GM12878 (cell line): Measurements from ENCODE around the gene LIMA1. TPM values are rescaled to one million over a fixed set of nuclear protein-coding genes. Genes with fewer than 3 reads are reported as not detected.
"Not testable (repeated sequence)": the region's sequence is repeated elsewhere in the genome, so short reads cannot be mapped to it uniquely, and the experiment has no call there.

Source experiments
- ATAC-seq: fragments of 200-7000 bp; cut with Tn5 transposase; 3 replicates; pipeline ENCODE4 v1.9.1; 2020; ENCODE audit warnings: mild to moderate bottlenecking, moderate library complexity
- BruUV-seq: library from RNA; stranded (reverse); fragments of 400-500 nt; replicated peaks from 2 replicates; lab custom pipeline; 2021; lab: Mats Ljungman, UMichigan
- CTCF ChIA-PET: fragments of 300-600 bp; sonication (Branson Sonifier 250); formaldehyde crosslinking; extraction: SDS; loops from one replicate; lab custom pipeline; 2021; ENCODE audit warnings: inconsistent platforms; lab: Yijun Ruan, JAX
- POLR2A ChIA-PET: fragments of 350-600 bp; formaldehyde crosslinking; extraction: SDS; loops from one replicate; lab custom pipeline; 2021; ENCODE audit warnings: inconsistent platforms; lab: Charles Lee
- RAD21 ChIA-PET: fragments of 300-600 bp; sonication (Branson Sonifier 250); formaldehyde crosslinking; loops from one replicate; lab custom pipeline; 2023; ENCODE audit warnings: antibody characterized with exemption; ENCODE audit not compliant: unreplicated experiment; lab: Charles Lee
- SMC1A ChIA-PET: fragments of 300-600 bp; sonication (Branson Sonifier 250); formaldehyde crosslinking; loops from one replicate; lab custom pipeline; 2023; ENCODE audit not compliant: unreplicated experiment, uncharacterized antibody; lab: Charles Lee
- DNase-seq: peaks from one replicate; pipeline ENCODE4 v3.0.0-alpha.2; 2011; ENCODE audit warnings: low read depth, low spot score
- FAIRE-seq: peaks from 3 replicates; lab custom pipeline; 2011; peaks lifted over from hg19 to GRCh38; lab: Jason Lieb, UNC
- H2AFZ ChIP-seq: 2 replicates; pipeline ENCODE4 v1.6.0; 2011; ENCODE audit warnings: low read depth, low read length, control low read depth; ENCODE audit not compliant: control insufficient read depth
- H3K27ac ChIP-seq: 2 replicates; pipeline ENCODE4 v1.5.1; 2011; ENCODE audit warnings: control low read depth; ENCODE audit not compliant: control insufficient read depth, insufficient read depth
- H3K27me3 ChIP-seq, 2 experiments: replicated peaks in 1 of 2; 2 replicates each; pipeline versions ENCODE4 v1.6.0 to v1.6.1; 2011; ENCODE audit warnings: low read length in 1 of 2; ENCODE audit not compliant: control insufficient read depth in 2 of 2, insufficient read depth in 2 of 2
- H3K36me3 ChIP-seq, 2 experiments: 2 replicates each; pipeline ENCODE4 v1.5.1; 2011; ENCODE audit warnings: low read length in 1 of 2; ENCODE audit not compliant: control insufficient read depth in 2 of 2, insufficient read depth in 2 of 2
- H3K4me1 ChIP-seq: 2 replicates; pipeline ENCODE4 v1.6.1; 2011; ENCODE audit warnings: mild to moderate bottlenecking, low read length, moderate library complexity, mixed read lengths; ENCODE audit not compliant: control insufficient read depth, insufficient read depth
- H3K4me2 ChIP-seq: 2 replicates; pipeline ENCODE4 v1.6.0; 2011; ENCODE audit warnings: control low read depth; ENCODE audit not compliant: control insufficient read depth, insufficient read depth
- H3K4me3 ChIP-seq: fragments of 200-600 bp; sonication (generic); 2 replicates; pipeline ENCODE4 v1.5.1; 2016
- H3K79me2 ChIP-seq: 2 replicates; pipeline ENCODE4 v1.6.0; 2011; ENCODE audit warnings: low read length; ENCODE audit not compliant: control insufficient read depth, insufficient read depth
- H3K9ac ChIP-seq: 2 replicates; pipeline ENCODE4 v1.8.0; 2011; ENCODE audit warnings: low read length, control low read depth, mixed read lengths; ENCODE audit not compliant: control insufficient read depth, insufficient read depth
- H3K9me3 ChIP-seq: replicated peaks from 3 replicates; pipeline ENCODE4 v1.5.1; 2011; ENCODE audit warnings: mild to moderate bottlenecking, low read length; ENCODE audit not compliant: control insufficient read depth, insufficient read depth
- H4K20me1 ChIP-seq: 2 replicates; pipeline ENCODE4 v1.6.0; 2011; ENCODE audit not compliant: control insufficient read depth, insufficient read depth
- BCL11A ChIP-seq: IDR thresholded peaks from 2 replicates; pipeline ENCODE4 v1.6.1; 2011; ENCODE audit warnings: low read depth, low read length
- DPF2 ChIP-seq: fragments of 450-650 bp; IDR thresholded peaks from 2 replicates; pipeline ENCODE4 v1.6.1; 2017; ENCODE audit warnings: mild to moderate bottlenecking
- MEF2A ChIP-seq: IDR thresholded peaks from 2 replicates; pipeline ENCODE4 v1.6.1; 2011; ENCODE audit warnings: low read depth, mild to moderate bottlenecking, low read length, moderate library complexity; ENCODE audit not compliant: insufficient read depth
- NFYA ChIP-seq: IDR thresholded peaks from 2 replicates; pipeline ENCODE4 v1.6.1; 2011; ENCODE audit warnings: low read depth, mild to moderate bottlenecking, low read length, improper control_type of control experiment, borderline replicate concordance
- RAD21 ChIP-seq: IDR thresholded peaks from 2 replicates; pipeline ENCODE4 v1.6.1; 2011; ENCODE audit warnings: mild to moderate bottlenecking, low read depth, low read length, moderate library complexity; ENCODE audit not compliant: insufficient read depth
- SMC3 ChIP-seq: IDR thresholded peaks from 2 replicates; pipeline ENCODE4 v1.6.1; 2011; ENCODE audit warnings: low read length, improper control_type of control experiment, borderline replicate concordance
- WGBS: methylation state at CpG from one replicate; pipeline ENCODE4 v1.1.6; 2016; ENCODE audit warnings: low lambda C conversion rate; ENCODE audit not compliant: insufficient replicate concordance, insufficient coverage; ENCODE audit errors: missing lambda C conversion rate; 5-methylcytosine and 5-hydroxymethylcytosine counted together
- in situ Hi-C: fragments of 300-500 bp; cut with MboI; formaldehyde crosslinking; loops from 9 replicates; pipeline ENCODE4 v1.14.3; 2018; ENCODE audit warnings: mixed read lengths
- intact Hi-C: fragments of 100-400 bp; cut with micrococcal nuclease; formaldehyde crosslinking; loops from one replicate; pipeline ENCODE4 v1.14.2; 2022; ENCODE audit not compliant: unreplicated experiment
- polyA plus RNA-seq, 11 experiments: library from polyadenylated mRNA; depleted of rRNA in 4 of 11; unstranded in 6 of 11; stranded (reverse) in 5 of 11; fragments of >200 nt; fragmentation: Nextera tagmentation in 4 of 11; fragmentation: Illumina TruSeq in 1 of 11; extraction: Ambion mirVana in 4 of 11; extraction: Trizol in 1 of 11; gene quantifications; 1 replicate in 1 of 11; 2 replicates in 10 of 11; pipeline versions ENCODE4 v1.2.1 to v1.2.3, GENCODE V29; 2011 to 2016; ENCODE audit warnings: inconsistent platforms in 2 of 11, missing spikeins in 2 of 11, low read depth in 1 of 11
- total RNA-seq, 4 experiments: library from RNA; depleted of rRNA in 3 of 4; stranded (reverse); fragments of >200 nt in 3 of 4; fragmentation: Illumina TruSeq in 1 of 4; extraction: Trizol in 1 of 4; gene quantifications; 2 replicates each; pipeline versions ENCODE4 v1.2.1 to v1.2.3, GENCODE V29; 2013 to 2021
- TF ChIP-seq, protein P1 (sequence below): fragments of 150-350 bp; IDR thresholded peaks from 2 replicates; pipeline ENCODE4 v1.6.1; 2016; ENCODE audit warnings: low read depth, low read length
- TF ChIP-seq, protein P2 (sequence below), 3 experiments: IDR thresholded peaks in 2 of 3; conservative IDR thresholded peaks in 1 of 3; 2 replicates each; pipeline ENCODE4 v1.5.1; 2011; ENCODE audit warnings: low read depth in 3 of 3, low read length in 3 of 3, mild to moderate bottlenecking in 3 of 3, control low read depth in 2 of 3, moderate library complexity in 2 of 3, inconsistent platforms in 1 of 3, mixed read lengths in 1 of 3; ENCODE audit not compliant: control insufficient read depth in 2 of 3, insufficient read depth in 1 of 3; ENCODE audit errors: extremely low read depth in 1 of 3

Gene LIMA1
- total and polyA plus RNA-seq, 10 of the 15 experiments (the other 5 are each of a cell fraction or from before 2014, with no cell fraction given): 53.2 to 109 (median 60.8) TPM

DNA sequence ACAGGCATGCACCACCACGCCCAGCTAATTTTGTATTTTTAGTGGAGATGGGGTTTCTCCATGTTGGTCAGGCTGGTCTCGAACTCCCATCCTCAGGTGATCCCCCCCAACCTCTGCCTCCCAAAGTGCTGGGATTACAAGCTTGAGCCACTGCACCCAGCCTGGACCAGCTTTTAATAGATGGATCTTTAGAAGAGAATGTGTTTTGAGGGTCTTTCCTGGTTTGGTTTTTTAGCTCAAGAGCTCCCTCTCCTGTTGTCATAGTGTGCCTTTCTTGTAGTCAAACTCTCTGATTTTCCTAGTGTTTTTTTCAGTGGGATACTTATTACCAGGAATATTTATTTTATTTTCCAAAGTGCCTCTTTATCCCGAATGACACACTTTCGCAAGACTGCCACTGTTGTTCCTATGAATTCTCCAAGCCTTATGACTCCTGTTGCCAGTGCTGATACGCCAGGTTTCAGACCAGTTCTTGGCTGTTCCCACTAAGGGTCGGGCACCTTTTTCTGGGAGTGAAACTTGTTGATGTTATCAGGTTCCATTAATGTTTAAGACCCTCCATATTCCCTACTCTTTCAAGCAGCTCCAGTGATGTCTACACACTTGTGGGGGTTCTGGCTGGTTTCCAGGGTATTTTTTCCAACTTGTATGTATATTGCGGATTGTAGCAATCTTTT lies 31.5 kb upstream of the LIMA1 start (continued):
- TF ChIP-seq, protein P1, sequence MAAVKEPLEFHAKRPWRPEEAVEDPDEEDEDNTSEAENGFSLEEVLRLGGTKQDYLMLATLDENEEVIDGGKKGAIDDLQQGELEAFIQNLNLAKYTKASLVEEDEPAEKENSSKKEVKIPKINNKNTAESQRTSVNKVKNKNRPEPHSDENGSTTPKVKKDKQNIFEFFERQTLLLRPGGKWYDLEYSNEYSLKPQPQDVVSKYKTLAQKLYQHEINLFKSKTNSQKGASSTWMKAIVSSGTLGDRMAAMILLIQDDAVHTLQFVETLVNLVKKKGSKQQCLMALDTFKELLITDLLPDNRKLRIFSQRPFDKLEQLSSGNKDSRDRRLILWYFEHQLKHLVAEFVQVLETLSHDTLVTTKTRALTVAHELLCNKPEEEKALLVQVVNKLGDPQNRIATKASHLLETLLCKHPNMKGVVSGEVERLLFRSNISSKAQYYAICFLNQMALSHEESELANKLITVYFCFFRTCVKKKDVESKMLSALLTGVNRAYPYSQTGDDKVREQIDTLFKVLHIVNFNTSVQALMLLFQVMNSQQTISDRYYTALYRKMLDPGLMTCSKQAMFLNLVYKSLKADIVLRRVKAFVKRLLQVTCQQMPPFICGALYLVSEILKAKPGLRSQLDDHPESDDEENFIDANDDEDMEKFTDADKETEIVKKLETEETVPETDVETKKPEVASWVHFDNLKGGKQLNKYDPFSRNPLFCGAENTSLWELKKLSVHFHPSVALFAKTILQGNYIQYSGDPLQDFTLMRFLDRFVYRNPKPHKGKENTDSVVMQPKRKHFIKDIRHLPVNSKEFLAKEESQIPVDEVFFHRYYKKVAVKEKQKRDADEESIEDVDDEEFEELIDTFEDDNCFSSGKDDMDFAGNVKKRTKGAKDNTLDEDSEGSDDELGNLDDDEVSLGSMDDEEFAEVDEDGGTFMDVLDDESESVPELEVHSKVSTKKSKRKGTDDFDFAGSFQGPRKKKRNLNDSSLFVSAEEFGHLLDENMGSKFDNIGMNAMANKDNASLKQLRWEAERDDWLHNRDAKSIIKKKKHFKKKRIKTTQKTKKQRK: no peak
- TF ChIP-seq RAD21: peak; percentile 83
- TF ChIP-seq, protein P2, sequence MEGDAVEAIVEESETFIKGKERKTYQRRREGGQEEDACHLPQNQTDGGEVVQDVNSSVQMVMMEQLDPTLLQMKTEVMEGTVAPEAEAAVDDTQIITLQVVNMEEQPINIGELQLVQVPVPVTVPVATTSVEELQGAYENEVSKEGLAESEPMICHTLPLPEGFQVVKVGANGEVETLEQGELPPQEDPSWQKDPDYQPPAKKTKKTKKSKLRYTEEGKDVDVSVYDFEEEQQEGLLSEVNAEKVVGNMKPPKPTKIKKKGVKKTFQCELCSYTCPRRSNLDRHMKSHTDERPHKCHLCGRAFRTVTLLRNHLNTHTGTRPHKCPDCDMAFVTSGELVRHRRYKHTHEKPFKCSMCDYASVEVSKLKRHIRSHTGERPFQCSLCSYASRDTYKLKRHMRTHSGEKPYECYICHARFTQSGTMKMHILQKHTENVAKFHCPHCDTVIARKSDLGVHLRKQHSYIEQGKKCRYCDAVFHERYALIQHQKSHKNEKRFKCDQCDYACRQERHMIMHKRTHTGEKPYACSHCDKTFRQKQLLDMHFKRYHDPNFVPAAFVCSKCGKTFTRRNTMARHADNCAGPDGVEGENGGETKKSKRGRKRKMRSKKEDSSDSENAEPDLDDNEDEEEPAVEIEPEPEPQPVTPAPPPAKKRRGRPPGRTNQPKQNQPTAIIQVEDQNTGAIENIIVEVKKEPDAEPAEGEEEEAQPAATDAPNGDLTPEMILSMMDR (IDR thresholded peaks at IDR 0.05 in 2 of 3, conservative IDR thresholded peaks at IDR 0.05 in 1 of 3; ENCODE audit: control insufficient read depth in 2 of 3, extremely low read depth in 1 of 3, insufficient read depth in 1 of 3, low read depth in 3 of 3, low read length in 3 of 3): peak; percentile 44 to 63 (median 51); a peak in 5 of 6 replicates
- no peak for TF ChIP-seq MEF2A
- no peak for TF ChIP-seq BCL11A
- TF ChIP-seq SMC3: peak; percentile 87; the same call in 1 of the 2 replicates
- TF ChIP-seq DPF2: no peak
- TF ChIP-seq NFYA: no peak
- TF ChIP-seq, all 136 proteins: peak for 6

DNA sequence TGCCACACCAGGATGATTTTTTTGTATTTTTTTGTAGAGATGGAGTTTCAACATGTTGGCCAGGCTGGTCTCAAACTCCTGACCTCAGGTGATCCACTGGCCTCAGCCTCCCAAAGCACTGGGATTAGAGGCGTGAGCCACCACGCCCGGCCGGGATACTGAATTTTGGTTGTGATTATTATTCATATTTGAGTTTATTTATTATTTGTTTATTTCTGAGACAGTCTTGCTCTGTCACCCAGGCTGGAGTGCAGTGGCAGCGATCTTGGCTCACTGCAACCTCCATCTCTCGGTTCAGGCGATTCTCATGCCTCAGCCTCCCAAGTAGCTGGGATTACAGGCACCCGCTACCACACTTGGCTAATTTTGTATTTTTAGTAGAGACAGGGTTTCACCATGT lies 30.7 kb upstream of the LIMA1 start:
- H3K9ac ChIP-seq, H3K79me2 ChIP-seq, H3K4me3 ChIP-seq, ATAC-seq, POLR2A ChIA-PET, H4K20me1 ChIP-seq, H3K9me3 ChIP-seq, H3K27ac ChIP-seq, DNase-seq, H2AFZ ChIP-seq, H3K27me3 ChIP-seq, H3K4me2 ChIP-seq, BruUV-seq, FAIRE-seq, H3K36me3 ChIP-seq, H3K4me1 ChIP-seq: not testable (repeated sequence)
- in situ Hi-C loops (loop anchor here (5.0 kb wide), 2 partner anchors 132 to 232 kb away; no protein-coding TSS in a partner anchor), intact Hi-C loops (loop anchor here (1.0 to 5.0 kb wide), 4 partner anchors 92 to 239 kb away; no protein-coding TSS in a partner anchor)
- ChIA-PET RAD21 (interaction anchor here (0.7 to 4.1 kb wide), 26 partner anchors 15 to 239 kb away, joined by 3 to 34 read pairs (median 5); partner anchors contain the start of genes COX14 and LIMA1), CTCF (interaction anchor here (0.6 to 7.4 kb wide), 46 partner anchors 8 to 454 kb away, joined by 3 to 68 read pairs (median 5); partner anchors contain the start of genes COX14, LIMA1 and SMARCD1), SMC1A (interaction anchor here (0.6 to 4.4 kb wide), 28 partner anchors 8 to 334 kb away, joined by 3 to 64 read pairs (median 5); partner anchors contain the start of genes COX14 and SMARCD1)
- WGBS: over 99% methylated on average over 8 of the region's 8 CpGs
